ENCODE data around the gene ZNF384.

Gene ZNF384

DNA sequence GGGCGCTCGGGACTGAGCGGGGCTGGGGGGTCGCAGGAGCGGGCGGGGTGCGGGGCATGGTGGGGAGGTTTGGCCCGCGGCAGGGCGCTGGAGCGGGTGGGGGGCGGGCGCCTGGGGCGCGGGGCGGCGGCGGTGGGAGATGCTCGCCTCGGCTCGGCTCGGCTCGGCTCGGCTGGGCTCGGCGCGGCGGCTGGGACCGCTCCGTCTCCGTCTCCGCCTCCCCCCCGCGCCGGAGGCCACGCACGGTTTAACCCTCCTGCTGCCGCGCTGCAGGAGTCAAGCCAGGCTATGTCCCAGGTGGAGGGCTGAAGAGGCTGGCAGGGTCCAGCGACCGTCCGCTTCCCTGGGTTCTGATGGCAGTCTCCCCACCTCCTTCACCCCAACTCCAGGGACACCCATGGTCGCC lies 11.5 kb upstream of the ZNF384 start, which contains the start of gene PIANP:
Gene PIANP, minus strand, starts transcription at position 170 of the 406 bp plus-strand sequence. CDS start 2,754 bp downstream, outside the sequence.
- peak within 1 kb of the TSS; percentile 41 for H3K27ac Mint-ChIP-seq
- DNase-seq: peak; percentile 84
- H3K4me3 Mint-ChIP-seq: peak within 1 kb of the TSS; percentile 90
- peaks cover 74% of the 10 kb centered on the region for H3K27me3 Mint-ChIP-seq (ENCODE audit: low read depth, poor library complexity)
- TF ChIP-seq, protein P1, sequence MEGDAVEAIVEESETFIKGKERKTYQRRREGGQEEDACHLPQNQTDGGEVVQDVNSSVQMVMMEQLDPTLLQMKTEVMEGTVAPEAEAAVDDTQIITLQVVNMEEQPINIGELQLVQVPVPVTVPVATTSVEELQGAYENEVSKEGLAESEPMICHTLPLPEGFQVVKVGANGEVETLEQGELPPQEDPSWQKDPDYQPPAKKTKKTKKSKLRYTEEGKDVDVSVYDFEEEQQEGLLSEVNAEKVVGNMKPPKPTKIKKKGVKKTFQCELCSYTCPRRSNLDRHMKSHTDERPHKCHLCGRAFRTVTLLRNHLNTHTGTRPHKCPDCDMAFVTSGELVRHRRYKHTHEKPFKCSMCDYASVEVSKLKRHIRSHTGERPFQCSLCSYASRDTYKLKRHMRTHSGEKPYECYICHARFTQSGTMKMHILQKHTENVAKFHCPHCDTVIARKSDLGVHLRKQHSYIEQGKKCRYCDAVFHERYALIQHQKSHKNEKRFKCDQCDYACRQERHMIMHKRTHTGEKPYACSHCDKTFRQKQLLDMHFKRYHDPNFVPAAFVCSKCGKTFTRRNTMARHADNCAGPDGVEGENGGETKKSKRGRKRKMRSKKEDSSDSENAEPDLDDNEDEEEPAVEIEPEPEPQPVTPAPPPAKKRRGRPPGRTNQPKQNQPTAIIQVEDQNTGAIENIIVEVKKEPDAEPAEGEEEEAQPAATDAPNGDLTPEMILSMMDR (IDR thresholded peaks at IDR 0.05): no peak
- H3K9me3 Mint-ChIP-seq: no peaks in the 10 kb centered on the region
- H3K36me3 Mint-ChIP-seq (ENCODE audit: low read depth): no peaks in the 10 kb centered on the region
- peaks cover 70% of the 10 kb centered on the region for H3K4me1 Mint-ChIP-seq

DNA sequence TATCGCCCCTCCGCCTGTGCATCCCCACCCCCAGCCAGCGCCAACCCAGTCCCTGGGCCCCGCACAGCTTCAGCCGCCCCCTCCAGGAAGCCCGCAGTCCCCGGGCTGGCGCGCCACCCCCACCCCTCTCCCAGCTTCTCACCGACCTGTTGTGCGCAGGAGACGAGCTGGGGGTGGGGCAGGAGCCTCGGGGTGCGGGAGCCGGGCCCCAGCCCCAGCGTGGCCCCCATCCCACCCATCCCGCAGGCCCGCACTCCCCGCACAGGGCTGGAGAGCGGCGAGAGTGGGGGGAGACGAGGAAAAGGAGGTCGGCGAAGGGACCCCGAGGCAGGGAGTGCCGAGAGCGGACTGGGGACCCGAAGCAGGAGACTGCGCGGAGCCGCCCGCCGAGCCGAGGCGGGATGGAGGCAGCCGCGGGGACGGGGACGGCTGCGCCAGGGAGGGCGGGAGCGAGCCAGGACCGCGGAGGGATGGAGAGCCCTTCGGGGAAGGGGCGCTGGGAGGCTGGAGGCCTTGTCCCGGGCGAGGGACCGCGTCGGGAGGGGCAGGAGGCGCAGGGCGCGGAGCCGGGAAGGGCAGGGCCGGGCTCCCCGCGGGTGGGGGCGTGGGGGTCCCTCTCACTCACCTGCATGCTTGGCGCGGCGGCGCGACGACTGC lies 10.9 kb upstream of the ZNF384 start:
- Mint-ChIP-seq H3K36me3 (ENCODE audit: low read depth) (no peaks in the 10 kb centered on the region), H3K4me3 (peak overlapping the region; percentile 90), H3K27me3 (ENCODE audit: low read depth, poor library complexity) (peaks cover 69% of the 10 kb centered on the region), H3K9me3 (no peaks in the 10 kb centered on the region), H3K27ac (no peak overlapping the region), H3K4me1 (peaks cover 72% of the 10 kb centered on the region)
- TF ChIP-seq, protein P1 (IDR thresholded peaks at IDR 0.05): no peak
- peak; percentile 65 for DNase-seq

DNA sequence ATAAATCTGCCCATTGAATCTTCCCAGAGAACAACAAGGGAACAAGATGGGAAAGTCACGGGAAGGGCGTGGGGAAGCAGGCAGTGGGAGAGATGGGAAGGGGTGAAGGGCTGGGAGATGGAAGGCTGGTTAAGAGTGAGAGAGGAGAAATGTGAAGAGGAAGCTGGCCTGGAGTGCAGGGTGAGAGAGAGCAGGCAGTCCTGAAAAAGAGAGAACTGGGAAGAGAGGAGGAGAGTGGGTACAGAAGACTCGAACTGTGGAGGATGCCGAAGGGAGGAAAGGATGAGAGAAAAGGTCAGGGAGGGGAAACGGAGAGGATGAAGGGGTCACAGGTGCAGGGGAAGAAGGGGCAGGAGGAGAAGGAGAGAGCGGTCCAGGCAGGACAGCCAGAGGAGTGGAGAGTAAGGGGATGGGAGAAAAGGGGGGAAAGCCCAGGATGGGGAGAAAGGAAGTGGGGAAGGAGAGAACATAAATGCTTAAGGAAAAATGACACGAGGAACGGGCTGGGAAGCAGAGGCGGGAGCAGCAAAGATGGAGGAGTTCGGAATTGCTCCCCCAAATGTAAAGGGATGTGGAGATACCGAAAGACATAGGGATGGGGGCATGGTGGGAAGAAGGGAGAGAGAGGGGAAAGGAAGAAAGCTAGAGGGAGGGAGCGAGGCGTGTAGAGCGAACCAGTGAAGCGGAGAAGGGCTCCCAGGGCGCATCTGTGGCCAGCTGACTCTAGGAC lies 10.2 kb upstream of the ZNF384 start:
- no peak for DNase-seq
- H3K27me3 Mint-ChIP-seq (ENCODE audit: low read depth, poor library complexity): peaks cover 64% of the 10 kb centered on the region
- H3K4me3 Mint-ChIP-seq: peak overlapping the region; percentile 90
- H3K36me3 Mint-ChIP-seq (ENCODE audit: low read depth): peaks cover 2% of the 10 kb centered on the region
- no peaks in the 10 kb centered on the region for H3K9me3 Mint-ChIP-seq
- peak overlapping the region; percentile 41 for H3K27ac Mint-ChIP-seq
- H3K4me1 Mint-ChIP-seq: peaks cover 75% of the 10 kb centered on the region
- TF ChIP-seq, protein P1 (IDR thresholded peaks at IDR 0.05): no peak

DNA sequence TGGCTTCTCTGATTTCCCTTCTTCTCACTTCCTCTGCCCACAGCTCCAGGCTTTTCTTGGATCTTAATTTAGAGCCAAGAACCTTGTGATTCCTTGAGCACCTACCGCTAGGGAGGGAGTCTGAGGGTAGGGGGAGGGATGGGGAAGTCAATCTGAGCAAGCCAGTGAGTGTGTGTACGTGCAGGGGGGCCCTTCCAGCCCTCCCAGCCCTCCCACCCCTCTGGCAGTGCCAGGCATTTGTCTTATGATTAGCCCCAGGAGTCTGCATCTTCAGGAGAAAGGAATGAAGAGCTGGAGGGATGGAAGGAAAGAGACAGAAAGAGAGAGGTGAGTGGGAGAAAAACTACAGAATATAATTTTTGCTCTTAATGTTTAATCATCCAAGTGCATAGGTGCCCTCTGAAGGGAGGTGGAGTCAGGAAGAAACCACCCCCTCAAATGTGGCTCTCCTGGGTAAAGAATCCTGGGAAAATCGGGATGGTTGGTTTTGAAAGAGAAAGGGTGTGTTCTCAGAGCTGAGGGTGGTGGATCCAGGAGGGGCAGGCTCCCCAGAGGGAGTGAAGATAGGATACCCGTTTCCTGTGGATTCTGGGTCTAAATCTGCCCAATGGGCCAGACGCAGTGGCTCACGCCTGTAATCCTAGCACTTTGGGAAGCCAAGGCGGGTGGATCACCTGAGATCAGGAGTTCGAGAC lies 9.3 kb upstream of the ZNF384 start:
- Mint-ChIP-seq H3K27me3 (ENCODE audit: low read depth, poor library complexity) (peaks cover 60% of the 10 kb centered on the region), H3K4me3 (peak overlapping the region; percentile 90)

DNA sequence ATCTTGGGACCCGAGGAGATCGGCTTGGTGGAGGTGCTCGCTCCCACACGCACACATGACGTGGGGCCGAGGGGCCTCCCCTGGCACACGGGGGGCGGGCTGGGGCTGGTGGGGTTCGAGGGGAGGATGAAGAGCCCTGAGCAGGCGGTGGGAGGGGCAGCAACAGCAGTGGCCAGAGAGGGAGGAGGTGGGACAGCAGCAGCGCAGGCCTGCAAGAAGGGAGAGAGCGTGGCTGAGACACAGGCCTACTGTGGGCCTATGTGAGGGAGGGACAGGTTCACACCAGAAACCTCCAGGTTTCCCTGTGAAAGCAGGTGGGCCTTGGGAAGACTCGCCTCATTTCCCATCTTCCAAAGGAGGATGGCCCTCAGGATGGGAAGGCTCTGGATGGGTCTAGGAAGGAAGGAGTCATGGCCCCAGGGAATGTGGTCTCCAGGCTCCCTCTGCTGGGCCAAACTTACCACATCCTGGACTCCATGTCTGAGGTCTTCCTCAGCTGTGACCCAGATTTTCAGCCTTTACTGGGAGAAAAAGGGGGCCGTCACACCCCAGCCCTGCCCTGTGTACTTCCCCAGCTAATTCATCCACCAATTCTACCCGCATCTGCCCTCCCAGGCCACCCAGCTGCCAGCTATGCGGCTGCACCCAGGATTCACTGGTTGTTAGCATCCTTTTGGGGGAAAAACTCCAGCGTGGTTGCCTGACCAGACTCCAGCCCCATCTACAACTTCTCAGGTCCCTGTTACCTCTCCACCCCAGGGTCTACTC lies 8.6 kb upstream of the ZNF384 start:
- H3K4me3 Mint-ChIP-seq: peak overlapping the region; percentile 90
- no peaks in the 10 kb centered on the region for H3K9me3 Mint-ChIP-seq
- TF ChIP-seq, protein P1 (IDR thresholded peaks at IDR 0.05): peak; percentile 52
- peaks cover 73% of the 10 kb centered on the region for H3K4me1 Mint-ChIP-seq
- peak; percentile 44 for DNase-seq
- no peak overlapping the region for H3K27ac Mint-ChIP-seq
- H3K36me3 Mint-ChIP-seq (ENCODE audit: low read depth): peaks cover 5% of the 10 kb centered on the region
- H3K27me3 Mint-ChIP-seq (ENCODE audit: low read depth, poor library complexity): peaks cover 52% of the 10 kb centered on the region

More for the DNA sequence above, 9.3 kb upstream of the ZNF384 start:
- no peaks in the 10 kb centered on the region for H3K9me3 Mint-ChIP-seq
- H3K27ac Mint-ChIP-seq: no peak overlapping the region
- DNase-seq: no peak
- H3K36me3 Mint-ChIP-seq (ENCODE audit: low read depth): peaks cover 5% of the 10 kb centered on the region
- peaks cover 75% of the 10 kb centered on the region for H3K4me1 Mint-ChIP-seq
- TF ChIP-seq, protein P1 (IDR thresholded peaks at IDR 0.05): no peak
